Tibial nerve (tissue), 4 donors: Measurements from ENCODE around the gene HNRNPU. TPM values are rescaled to one million over a fixed set of nuclear protein-coding genes. Genes with fewer than 3 reads are reported as not detected.
A peak's percentile ranks its signal among the peaks of the same experiment; 100 is the strongest.

ENCODE experiments used
- DNase-seq, 2 donors: peaks; one replicate each; pipeline ENCODE4 v3.0.0-alpha.2; 2019; ENCODE audit warnings: low spot score in 2 of 2
- H3K27ac ChIP-seq, 4 donors: fragments of 200-600 bp; sonication (generic) in 3 of 4; one replicate each; pipeline ENCODE4 v1.5.1; 2017 to 2019; ENCODE audit warnings: mild to moderate bottlenecking in 1 of 4
- H3K27me3 ChIP-seq, 2 donors: fragments of 200-600 bp; sonication (generic) in 1 of 2; one replicate each; pipeline versions ENCODE4 v1.5.1 to v1.6.0; 2017 to 2019
- H3K36me3 ChIP-seq, 3 donors: fragments of 200-600 bp; sonication (generic); one replicate each; pipeline ENCODE4 v1.5.1; 2018 to 2019
- H3K4me1 ChIP-seq, 4 donors: fragments of 200-600 bp; sonication (generic) in 3 of 4; one replicate each; pipeline ENCODE4 v1.5.1; 2017 to 2019
- H3K4me3 ChIP-seq, 4 donors: fragments of 200-600 bp; sonication (generic) in 3 of 4; one replicate each; pipeline ENCODE4 v1.5.1; 2017 to 2019; ENCODE audit warnings: mild to moderate bottlenecking in 1 of 4, moderate library complexity in 1 of 4
- H3K9me3 ChIP-seq, 4 donors: fragments of 200-600 bp; sonication (generic) in 3 of 4; one replicate each; pipeline ENCODE4 v1.5.1; 2017 to 2019
- CTCF ChIP-seq, 5 experiments: fragments of 200-600 bp in 3 of 5; fragments of 450-650 bp in 2 of 5; sonication (generic) in 3 of 5; IDR thresholded peaks; one replicate each; pipeline ENCODE4 v1.5.1; 2016 to 2019; ENCODE audit warnings: antibody characterized with exemption in 5 of 5, mild to moderate bottlenecking in 3 of 5, moderate library complexity in 2 of 5
- EP300 ChIP-seq, 2 donors: sonication (generic); formaldehyde crosslinking; IDR thresholded peaks; one replicate each; pipeline ENCODE4 v1.6.1; 2017; ENCODE audit warnings: antibody characterized with exemption in 2 of 2, mild to moderate bottlenecking in 1 of 2
- POLR2A ChIP-seq, 2 donors: fragments of 450-650 bp; IDR thresholded peaks; one replicate each; pipeline ENCODE4 v1.6.1; 2017; ENCODE audit warnings: antibody characterized with exemption in 2 of 2, mild to moderate bottlenecking in 2 of 2, moderate library complexity in 2 of 2
- WGBS, 2 donors: methylation state at CpG; one replicate each; pipeline ENCODE4 v1.1.5; 2018; 5-methylcytosine and 5-hydroxymethylcytosine counted together
- total RNA-seq, 4 donors: library from RNA; depleted of rRNA; stranded (reverse); fragments of >200 nt; gene quantifications; one replicate each; pipeline ENCODE4 v1.1.0, GENCODE V29; 2016

The HNRNPU gene
- total RNA-seq, 4 donors from 2014 or later: 344 to 503 (median 410) TPM

GRCh38 chr1:244860078-244860477, 4.3 kb downstream of the HNRNPU start:
- DNase-seq: no peak
- peak overlapping the region in 1 of 4 donors; percentile 95 for H3K4me3 ChIP-seq
- peaks cover 0 to 56% (median 38%) of the 10 kb centered on the region in 3 donors for H3K36me3 ChIP-seq
- WGBS, 2 donors: 47 to 51% methylated on average over 9 of the region's 9 CpGs
- peaks cover 0 to 71% (median 45%) of the 10 kb centered on the region in 4 donors for H3K4me1 ChIP-seq
- H3K9me3 ChIP-seq: no peaks in the 10 kb centered on the region
- peak overlapping the region in 2 of 4 donors; percentile 6 to 43 for H3K27ac ChIP-seq
- H3K27me3 ChIP-seq: no peaks in the 10 kb centered on the region
- TF ChIP-seq CTCF (IDR thresholded peaks at IDR 0.05): no peak

GRCh38 chr1:244858357-244858756, 6.0 kb downstream of the HNRNPU start:
- peaks cover 0 to 85% (median 51%) of the 10 kb centered on the region in 4 donors for H3K4me1 ChIP-seq
- no peaks in the 10 kb centered on the region for H3K27me3 ChIP-seq
- peaks cover 0 to 69% (median 38%) of the 10 kb centered on the region in 3 donors for H3K36me3 ChIP-seq
- WGBS, 2 donors: 46 to 55% methylated on average over 1 of the region's 1 CpG
- no peak overlapping the region for H3K27ac ChIP-seq
- DNase-seq: no peak
- H3K4me3 ChIP-seq: no peak overlapping the region
- TF ChIP-seq CTCF (IDR thresholded peaks at IDR 0.05) (no peak), POLR2A (IDR thresholded peaks at IDR 0.05) (no peak), EP300 (IDR thresholded peaks at IDR 0.05) (no peak)
- H3K9me3 ChIP-seq: no peaks in the 10 kb centered on the region

GRCh38 chr1:244857761-244858160, 6.6 kb downstream of the HNRNPU start:
- peak overlapping the region in 1 of 4 donors; percentile 40 for H3K27ac ChIP-seq
- H3K4me3 ChIP-seq: no peak overlapping the region
- peaks cover 0 to 91% (median 54%) of the 10 kb centered on the region in 4 donors for H3K4me1 ChIP-seq
- no peak for DNase-seq
- no peaks in the 10 kb centered on the region for H3K27me3 ChIP-seq
- 58 to 60% methylated on average over 3 of the region's 3 CpGs for WGBS, 2 donors
- no peaks in the 10 kb centered on the region for H3K9me3 ChIP-seq
- TF ChIP-seq EP300 (IDR thresholded peaks at IDR 0.05) (no peak), POLR2A (IDR thresholded peaks at IDR 0.05) (no peak), CTCF (IDR thresholded peaks at IDR 0.05) (no peak)
- peaks cover 0 to 72% (median 38%) of the 10 kb centered on the region in 3 donors for H3K36me3 ChIP-seq

DNA sequence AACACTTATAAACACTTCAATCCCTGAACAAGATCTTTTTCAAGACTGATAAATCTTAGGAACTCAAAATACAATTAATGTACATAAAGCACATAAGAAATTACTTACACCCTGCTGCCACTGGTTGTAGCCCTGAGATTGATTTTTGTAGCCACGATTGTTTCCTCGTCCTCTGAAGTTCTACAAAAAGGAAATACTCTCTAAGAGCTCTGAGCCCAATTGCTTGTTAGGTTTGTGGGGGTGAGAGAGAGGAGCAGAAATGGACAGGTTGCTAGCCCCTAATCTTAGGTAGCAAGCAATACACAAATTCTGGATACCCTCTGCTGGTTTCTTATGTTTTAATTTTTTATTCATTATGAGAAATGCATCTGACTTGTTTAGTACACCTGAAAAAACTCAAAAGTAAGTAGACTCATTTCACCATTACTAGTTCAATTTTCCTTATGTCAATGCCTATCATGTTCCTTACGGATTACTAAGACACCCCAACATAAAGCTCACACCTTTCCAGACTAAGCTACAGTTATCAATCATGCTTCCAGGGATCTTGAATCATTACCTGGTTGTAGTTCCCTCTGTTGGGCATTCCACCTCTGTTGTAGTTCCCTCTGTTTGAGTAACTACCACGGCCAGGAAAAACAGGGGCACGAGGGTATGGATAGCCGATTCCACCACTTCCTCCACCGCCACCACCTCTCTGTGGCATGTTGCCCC, 9.3 kb downstream of the HNRNPU start:
- WGBS, 2 donors: 57 to 62% methylated on average over 7 of the region's 7 CpGs
- Histone ChIP-seq H3K27me3 (no peaks in the 10 kb centered on the region), H3K36me3 (peaks cover 0 to 96% (median 32%) of the 10 kb centered on the region in 3 donors), H3K27ac (no peak overlapping the region), H3K4me1 (peaks cover 0 to 87% (median 37%) of the 10 kb centered on the region in 4 donors), H3K4me3 (no peak overlapping the region), H3K9me3 (no peaks in the 10 kb centered on the region)
- no peak for DNase-seq
- no peak for TF ChIP-seq EP300 (IDR thresholded peaks at IDR 0.05)
- no peak for TF ChIP-seq CTCF (IDR thresholded peaks at IDR 0.05)
- no peak for TF ChIP-seq POLR2A (IDR thresholded peaks at IDR 0.05)

DNA sequence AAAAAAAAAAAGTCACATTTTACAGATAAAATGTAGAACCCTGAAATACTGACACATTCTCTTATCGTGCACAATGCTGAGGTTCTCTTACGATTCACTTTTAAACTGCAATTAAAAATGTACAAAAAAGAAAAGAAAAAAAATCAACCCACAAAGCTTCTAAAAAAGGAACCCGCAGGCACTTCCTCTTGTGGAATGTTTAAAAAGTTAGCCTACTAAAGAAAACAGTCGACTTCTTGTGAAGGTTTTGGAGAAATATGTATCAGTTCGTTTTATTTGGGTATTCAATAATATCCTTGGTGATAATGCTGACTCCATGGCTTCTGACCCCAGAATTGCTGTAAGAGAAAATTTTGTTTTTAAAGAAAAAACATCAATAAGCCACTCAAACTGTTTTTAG, 10.2 kb downstream of the HNRNPU start:
- Histone ChIP-seq H3K4me1 (peaks cover 0 to 83% (median 28%) of the 10 kb centered on the region in 4 donors), H3K27me3 (no peaks in the 10 kb centered on the region), H3K9me3 (no peaks in the 10 kb centered on the region), H3K4me3 (no peak overlapping the region), H3K36me3 (peaks cover 0 to 91% (median 32%) of the 10 kb centered on the region in 3 donors), H3K27ac (no peak overlapping the region)
- WGBS, 2 donors: 55 to 63% methylated on average over 5 of the region's 5 CpGs
- TF ChIP-seq POLR2A (IDR thresholded peaks at IDR 0.05) (no peak), CTCF (IDR thresholded peaks at IDR 0.05) (no peak), EP300 (IDR thresholded peaks at IDR 0.05) (no peak)
- no peak for DNase-seq
